Upper lobe of left lung (tissue), 4 donors: Measurements from ENCODE around the gene CLCA2.

ENCODE experiments used
- EP300 ChIP-seq, 4 donors: sonication (generic); formaldehyde crosslinking; IDR thresholded peaks; one replicate each; pipeline ENCODE4 v1.5.1; 2017; ENCODE audit warnings: antibody characterized with exemption in 4 of 4, control low read depth in 2 of 4
- TF ChIP-seq, protein P1 (sequence below), 6 experiments: fragments of 450-650 bp in 4 of 6; fragments of 200-600 bp in 2 of 6; sonication (generic) in 2 of 6; IDR thresholded peaks; one replicate each; pipeline ENCODE4 v1.5.1; 2016 to 2019; ENCODE audit warnings: antibody characterized with exemption in 6 of 6

GRCh38 chr1:86504137-86504479 is 80.1 kb downstream of the CLCA2 start:
- peak in 1 of 4 donors; percentile 35 for TF ChIP-seq EP300 (IDR thresholded peaks at IDR 0.05)
- TF ChIP-seq, protein P1, sequence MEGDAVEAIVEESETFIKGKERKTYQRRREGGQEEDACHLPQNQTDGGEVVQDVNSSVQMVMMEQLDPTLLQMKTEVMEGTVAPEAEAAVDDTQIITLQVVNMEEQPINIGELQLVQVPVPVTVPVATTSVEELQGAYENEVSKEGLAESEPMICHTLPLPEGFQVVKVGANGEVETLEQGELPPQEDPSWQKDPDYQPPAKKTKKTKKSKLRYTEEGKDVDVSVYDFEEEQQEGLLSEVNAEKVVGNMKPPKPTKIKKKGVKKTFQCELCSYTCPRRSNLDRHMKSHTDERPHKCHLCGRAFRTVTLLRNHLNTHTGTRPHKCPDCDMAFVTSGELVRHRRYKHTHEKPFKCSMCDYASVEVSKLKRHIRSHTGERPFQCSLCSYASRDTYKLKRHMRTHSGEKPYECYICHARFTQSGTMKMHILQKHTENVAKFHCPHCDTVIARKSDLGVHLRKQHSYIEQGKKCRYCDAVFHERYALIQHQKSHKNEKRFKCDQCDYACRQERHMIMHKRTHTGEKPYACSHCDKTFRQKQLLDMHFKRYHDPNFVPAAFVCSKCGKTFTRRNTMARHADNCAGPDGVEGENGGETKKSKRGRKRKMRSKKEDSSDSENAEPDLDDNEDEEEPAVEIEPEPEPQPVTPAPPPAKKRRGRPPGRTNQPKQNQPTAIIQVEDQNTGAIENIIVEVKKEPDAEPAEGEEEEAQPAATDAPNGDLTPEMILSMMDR (IDR thresholded peaks at IDR 0.05): no peak
